NCI-H2171 treated with DMSO at 0.1 percent for 48 hours (cell line): Measurements from ENCODE around the gene MYO9B.

Experiments
- DNase-seq: peaks from one replicate; lab custom pipeline; 2025; lab: John Stamatoyannopoulos, UW

The MYO9B gene

GRCh38 chr19:17240826-17241399 lies 165.3 kb downstream of the MYO9B start:
- DNase-seq: no peak

- no peak for DNase-seq
Measured at GRCh38 chr19:17242431-17243208, 167.0 kb downstream of the MYO9B start.

GRCh38 chr19:17243211-17243829 lies 167.7 kb downstream of the MYO9B start:
- DNase-seq: no peak

GRCh38 chr19:17243830-17244617 lies 168.4 kb downstream of the MYO9B start:
- DNase-seq: no peak

- no peak for DNase-seq
Measured at GRCh38 chr19:17244618-17245534, 169.3 kb downstream of the MYO9B start.

- no peak for DNase-seq
Measured at GRCh38 chr19:17245535-17245984, 170.0 kb downstream of the MYO9B start, which contains the start of gene NR2F6. TSS of gene NR2F6 (minus strand) at chr19:17245919. CDS start at chr19:17245220, 699 bp downstream.

GRCh38 chr19:17246681-17247425 lies 171.3 kb downstream of the MYO9B start:
- no peak for DNase-seq

- peak; percentile 20 for DNase-seq
Measured at GRCh38 chr19:17248011-17248776, 172.6 kb downstream of the MYO9B start.

- no peak for DNase-seq
Measured at GRCh38 chr19:17249887-17250548, 174.4 kb downstream of the MYO9B start.

GRCh38 chr19:17254636-17255035 lies 179.1 kb downstream of the MYO9B start:
- no peak for DNase-seq

GRCh38 chr19:17255150-17255621 lies 179.6 kb downstream of the MYO9B start:
- DNase-seq: peak; percentile 17

GRCh38 chr19:17256130-17256529 lies 180.6 kb downstream of the MYO9B start:
- no peak for DNase-seq

GRCh38 chr19:17259118-17259780 lies 183.7 kb downstream of the MYO9B start:
- no peak for DNase-seq

- DNase-seq: no peak
Measured at GRCh38 chr19:17259934-17260333, 184.4 kb downstream of the MYO9B start.

- peak; percentile 86 for DNase-seq
Measured at GRCh38 chr19:17260842-17261325, 185.3 kb downstream of the MYO9B start.

- DNase-seq: no peak
Measured at GRCh38 chr19:17262557-17262956, 187.0 kb downstream of the MYO9B start.
